ENCODE data around the gene ZAR1L. TPM values are rescaled to one million over a fixed set of nuclear protein-coding genes. Genes with fewer than 3 reads are reported as not detected.
"Not testable (repeated sequence)": the region's sequence is repeated elsewhere in the genome, so short reads cannot be mapped to it uniquely, and the experiment has no call there.

ZAR1L gene, protein sequence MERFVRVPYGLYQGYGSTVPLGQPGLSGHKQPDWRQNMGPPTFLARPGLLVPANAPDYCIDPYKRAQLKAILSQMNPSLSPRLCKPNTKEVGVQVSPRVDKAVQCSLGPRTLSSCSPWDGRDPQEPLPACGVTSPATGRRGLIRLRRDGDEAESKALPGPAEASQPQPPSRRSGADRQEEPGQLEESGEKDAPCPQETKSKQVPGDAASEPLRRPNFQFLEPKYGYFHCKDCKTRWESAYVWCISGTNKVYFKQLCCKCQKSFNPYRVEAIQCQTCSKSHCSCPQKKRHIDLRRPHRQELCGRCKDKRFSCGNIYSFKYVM
- total RNA-seq (under 1 TPM in 1 of 2 donors, not detected in 1; 0.62 TPM), polyA plus RNA-seq (ENCODE audit: insufficient read depth, low read depth, low replicate concordance) (0.78 TPM)
- long read RNA-seq, donor 1, result 0 reads
- long read RNA-seq, donor 2, result 0 reads

DNA sequence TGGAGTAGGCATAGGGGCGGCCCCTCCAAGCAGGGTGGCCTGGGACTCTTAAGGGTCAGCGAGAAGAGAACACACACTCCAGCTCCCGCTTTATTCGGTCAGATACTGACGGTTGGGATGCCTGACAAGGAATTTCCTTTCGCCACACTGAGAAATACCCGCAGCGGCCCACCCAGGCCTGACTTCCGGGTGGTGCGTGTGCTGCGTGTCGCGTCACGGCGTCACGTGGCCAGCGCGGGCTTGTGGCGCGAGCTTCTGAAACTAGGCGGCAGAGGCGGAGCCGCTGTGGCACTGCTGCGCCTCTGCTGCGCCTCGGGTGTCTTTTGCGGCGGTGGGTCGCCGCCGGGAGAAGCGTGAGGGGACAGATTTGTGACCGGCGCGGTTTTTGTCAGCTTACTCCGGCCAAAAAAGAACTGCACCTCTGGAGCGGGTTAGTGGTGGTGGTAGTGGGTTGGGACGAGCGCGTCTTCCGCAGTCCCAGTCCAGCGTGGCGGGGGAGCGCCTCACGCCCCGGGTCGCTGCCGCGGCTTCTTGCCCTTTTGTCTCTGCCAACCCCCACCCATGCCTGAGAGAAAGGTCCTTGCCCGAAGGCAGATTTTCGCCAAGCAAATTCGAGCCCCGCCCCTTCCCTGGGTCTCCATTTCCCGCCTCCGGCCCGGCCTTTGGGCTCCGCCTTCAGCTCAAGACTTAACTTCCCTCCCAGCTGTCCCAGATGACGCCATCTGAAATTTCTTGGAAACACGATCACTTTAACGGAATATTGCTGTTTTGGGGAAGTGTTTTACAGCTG is at the start of gene ZAR1L, which contains the start of gene BRCA2:
ZAR1L (minus strand) TSS at position 126 of the 790 bp plus-strand sequence. CDS start 3,438 bp downstream, outside the sequence.
BRCA2 (plus strand) TSS at position 271 of the 790 bp plus-strand sequence. CDS start 953 bp downstream, outside the sequence.
- WGBS, 2 donors, result 1 to 2% methylated on average over 17 to 25 of the region's 60 CpGs
- intact Hi-C loops (cut with DNase I; ENCODE audit: low total_unique reads), result no loop called here
- peak; percentile 47 for TF ChIP-seq POLR2A (IDR thresholded peaks at IDR 0.05)
- TF ChIP-seq, protein P1, sequence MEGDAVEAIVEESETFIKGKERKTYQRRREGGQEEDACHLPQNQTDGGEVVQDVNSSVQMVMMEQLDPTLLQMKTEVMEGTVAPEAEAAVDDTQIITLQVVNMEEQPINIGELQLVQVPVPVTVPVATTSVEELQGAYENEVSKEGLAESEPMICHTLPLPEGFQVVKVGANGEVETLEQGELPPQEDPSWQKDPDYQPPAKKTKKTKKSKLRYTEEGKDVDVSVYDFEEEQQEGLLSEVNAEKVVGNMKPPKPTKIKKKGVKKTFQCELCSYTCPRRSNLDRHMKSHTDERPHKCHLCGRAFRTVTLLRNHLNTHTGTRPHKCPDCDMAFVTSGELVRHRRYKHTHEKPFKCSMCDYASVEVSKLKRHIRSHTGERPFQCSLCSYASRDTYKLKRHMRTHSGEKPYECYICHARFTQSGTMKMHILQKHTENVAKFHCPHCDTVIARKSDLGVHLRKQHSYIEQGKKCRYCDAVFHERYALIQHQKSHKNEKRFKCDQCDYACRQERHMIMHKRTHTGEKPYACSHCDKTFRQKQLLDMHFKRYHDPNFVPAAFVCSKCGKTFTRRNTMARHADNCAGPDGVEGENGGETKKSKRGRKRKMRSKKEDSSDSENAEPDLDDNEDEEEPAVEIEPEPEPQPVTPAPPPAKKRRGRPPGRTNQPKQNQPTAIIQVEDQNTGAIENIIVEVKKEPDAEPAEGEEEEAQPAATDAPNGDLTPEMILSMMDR (IDR thresholded peaks at IDR 0.05), result no peak

DNA sequence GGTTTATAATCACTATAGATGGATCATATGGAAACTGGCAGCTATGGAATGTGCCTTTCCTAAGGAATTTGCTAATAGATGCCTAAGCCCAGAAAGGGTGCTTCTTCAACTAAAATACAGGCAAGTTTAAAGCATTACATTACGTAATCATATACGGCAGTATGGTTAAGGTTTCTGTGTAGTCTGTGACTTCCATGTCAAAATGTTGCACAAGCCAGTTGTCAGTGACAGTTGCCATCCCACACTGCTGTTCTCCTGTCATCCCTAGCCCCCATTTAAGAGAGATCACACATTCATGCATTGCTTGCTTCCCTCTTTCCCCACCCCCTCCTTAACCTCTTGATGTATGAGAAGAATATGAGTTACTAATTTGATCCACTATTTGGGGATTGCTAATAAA is 47.4 kb upstream of the ZAR1L start:
- Histone ChIP-seq H3K4me1 (no peaks in the 10 kb centered on the region), H3K27ac (no peak overlapping the region), H3K9me3 (no peaks in the 10 kb centered on the region), H3K36me3 (ENCODE audit: low read depth, missing control alignments) (no peaks in the 10 kb centered on the region), H3K4me3 (no peak overlapping the region), H3K27me3 (no peaks in the 10 kb centered on the region)
- DNase-seq, result no peak
- TF ChIP-seq POLR2A (IDR thresholded peaks at IDR 0.05), result no peak
- TF ChIP-seq, protein P1 (IDR thresholded peaks at IDR 0.05), result no peak
- intact Hi-C loops (cut with DNase I; ENCODE audit: low total_unique reads), result no loop called here
- WGBS, 2 donors, result 91 to 96% methylated on average over 2 of the region's 2 CpGs

More for the DNA sequence above, at the start of gene ZAR1L, which contains the start of gene BRCA2:
- no peaks in the 10 kb centered on the region for H3K27me3 ChIP-seq
- H3K27ac ChIP-seq, result peak within 1 kb of the TSS; percentile 82 to 98
- H3K9me3 ChIP-seq, result no peaks in the 10 kb centered on the region
- H3K4me3 ChIP-seq, result peak within 1 kb of the TSS; percentile 68 to 77
- peak; percentile 95 for DNase-seq
- no peaks in the 10 kb centered on the region for H3K36me3 ChIP-seq (ENCODE audit: low read depth, missing control alignments)
- peaks cover 3% of the 10 kb centered on the region for H3K4me1 ChIP-seq

- H3K9me3 ChIP-seq; H3K4me3 ChIP-seq; H3K27me3 ChIP-seq; intact Hi-C loops (cut with DNase I; ENCODE audit: low total_unique reads); H3K27ac ChIP-seq; H3K36me3 ChIP-seq (ENCODE audit: low read depth, missing control alignments); DNase-seq; H3K4me1 ChIP-seq: not testable (repeated sequence)
- WGBS, 2 donors, result 96 to 98% methylated on average over 8 of the region's 8 CpGs
These were observed 40.8 kb upstream of the ZAR1L start for GRCh38 chr13:32355935-32356334.

DNA sequence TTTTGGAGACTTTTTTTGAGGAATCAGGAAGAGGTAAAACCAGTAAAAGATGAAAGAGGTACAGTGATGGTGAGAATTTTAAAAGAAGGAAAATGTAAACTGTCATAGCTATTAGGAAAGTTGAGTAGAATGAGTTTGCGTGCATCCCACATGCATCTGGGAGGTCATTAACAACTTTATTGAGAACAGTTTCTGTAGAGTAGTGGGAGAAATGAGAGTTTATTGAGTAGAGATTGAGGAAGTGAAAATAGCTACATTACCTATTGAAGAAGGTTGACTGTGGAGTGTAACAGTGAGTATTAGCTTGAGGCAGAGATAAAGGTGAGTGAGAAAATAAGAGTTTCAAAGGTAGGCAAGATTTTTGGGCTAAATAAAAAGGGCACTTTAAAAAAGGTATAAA is 38.9 kb upstream of the ZAR1L start:
- intact Hi-C loops (cut with DNase I; ENCODE audit: low total_unique reads), result no loop called here
- Histone ChIP-seq H3K27ac (no peak overlapping the region), H3K36me3 (ENCODE audit: low read depth, missing control alignments) (no peaks in the 10 kb centered on the region), H3K4me1 (no peaks in the 10 kb centered on the region), H3K9me3 (no peaks in the 10 kb centered on the region), H3K27me3 (no peaks in the 10 kb centered on the region), H3K4me3 (no peak overlapping the region)
- TF ChIP-seq, protein P1 (IDR thresholded peaks at IDR 0.05), result no peak
- TF ChIP-seq POLR2A (IDR thresholded peaks at IDR 0.05), result no peak
- no peak for DNase-seq
- WGBS, 2 donors, result 95% methylated on average over 1 of the region's 1 CpG

GRCh38 chr13:32350839-32351441 is 35.8 kb upstream of the ZAR1L start:
- H3K9me3 ChIP-seq; H3K4me3 ChIP-seq; H3K27me3 ChIP-seq; intact Hi-C loops (cut with DNase I; ENCODE audit: low total_unique reads); H3K36me3 ChIP-seq (ENCODE audit: low read depth, missing control alignments); H3K27ac ChIP-seq; H3K4me1 ChIP-seq: not testable (repeated sequence)
- 84 to 90% methylated on average over 15 of the region's 15 CpGs for WGBS, 2 donors
- DNase-seq, result peak; percentile 49
